ENCODE data around the gene ZBTB9.
A peak's percentile ranks its signal among the peaks of the same experiment; 100 is the strongest.

The ZBTB9 gene

DNA sequence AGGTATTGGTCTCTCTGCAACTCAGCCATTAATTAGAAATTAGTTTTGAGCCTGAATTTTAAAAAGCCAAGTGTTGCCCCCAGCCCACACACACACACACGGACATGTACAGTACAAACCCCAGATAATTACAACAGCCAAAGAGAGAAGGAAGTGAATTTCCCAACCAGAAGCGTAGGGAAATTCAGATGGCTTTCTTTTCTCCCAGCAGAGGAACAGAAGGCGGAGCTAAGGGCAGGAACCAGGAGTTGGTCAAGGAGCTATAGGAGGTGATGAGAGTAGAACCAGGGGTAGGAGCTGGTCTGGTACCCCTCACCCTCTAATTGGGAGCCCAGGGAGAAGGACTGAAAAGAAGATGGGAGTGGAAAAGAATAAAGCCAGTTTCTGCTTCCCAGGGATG, 3.9 kb upstream of the ZBTB9 start:
- Histone ChIP-seq H4K8ac (ENCODE audit: low read depth, low read length) (no peak overlapping the region), H2BK15ac (replicated peaks; ENCODE audit: low read depth) (no peak overlapping the region), H3K9ac (ENCODE audit: low read length) (no peak overlapping the region), H3K27me3 (ENCODE audit: insufficient read depth, low read length, poor library complexity) (no peaks in the 10 kb centered on the region), H3K4me2 (ENCODE audit: low read length) (no peak overlapping the region), H2BK5ac (ENCODE audit: low read length) (no peak overlapping the region), H3K18ac (ENCODE audit: low read length) (no peak overlapping the region), H3K27ac (ENCODE audit: low read depth, low read length) (no peak overlapping the region), H2BK120ac (ENCODE audit: low read depth, low read length) (no peak overlapping the region), H3K56ac (ENCODE audit: low read length) (no peak overlapping the region), H3K4ac (ENCODE audit: low read depth, low read length) (no peak overlapping the region), H3K23ac (ENCODE audit: low read length) (no peak overlapping the region), H3K79me2 (ENCODE audit: control insufficient read depth, insufficient read depth, low read length) (peaks cover 7% of the 10 kb centered on the region), H3K4me3 (ENCODE audit: low read length) (no peak overlapping the region), H4K5ac (ENCODE audit: low read length) (no peak overlapping the region), H3K36me3 (ENCODE audit: control insufficient read depth, insufficient read depth, low read length) (peaks cover 8% of the 10 kb centered on the region), H3K79me1 (ENCODE audit: low read length) (peaks cover 8% of the 10 kb centered on the region), H2AK5ac (ENCODE audit: low read length) (no peak overlapping the region), H3K4me1 (ENCODE audit: control insufficient read depth, low read depth, low read length) (peaks cover 3% of the 10 kb centered on the region)
- WGBS (ENCODE audit: extremely low coverage, insufficient coverage, low lambda C conversion rate): no CpG with 5 or more reads among the region's 3 CpGs
- no peak for DNase-seq

DNA sequence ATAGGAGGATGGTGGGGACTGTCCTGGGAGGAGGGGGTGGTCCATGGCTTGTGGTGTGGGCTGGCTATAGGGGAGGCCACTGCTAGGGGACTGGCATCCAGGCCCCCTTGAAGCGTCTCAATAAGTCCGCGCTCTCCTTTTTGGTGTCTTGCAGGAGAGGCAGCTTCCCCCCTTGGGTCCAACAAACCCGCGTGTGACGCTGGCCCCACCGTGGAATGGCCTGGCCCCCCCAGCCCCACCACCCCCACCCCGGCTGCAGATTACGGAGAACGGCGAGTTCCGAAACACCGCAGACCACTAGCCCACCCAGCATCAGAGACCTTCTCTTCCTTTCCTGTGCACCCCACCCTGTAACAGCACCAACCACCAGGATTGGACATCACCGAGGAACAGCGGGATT, 2.8 kb upstream of the ZBTB9 start:
- no peak for DNase-seq
- Histone ChIP-seq H2BK15ac (replicated peaks; ENCODE audit: low read depth) (no peak overlapping the region), H3K4me2 (ENCODE audit: low read length) (no peak overlapping the region), H3K4me3 (ENCODE audit: low read length) (no peak overlapping the region), H3K4ac (ENCODE audit: low read depth, low read length) (no peak overlapping the region), H4K8ac (ENCODE audit: low read depth, low read length) (no peak overlapping the region), H3K18ac (ENCODE audit: low read length) (no peak overlapping the region), H3K27ac (ENCODE audit: low read depth, low read length) (no peak overlapping the region), H2BK5ac (ENCODE audit: low read length) (no peak overlapping the region), H3K4me1 (ENCODE audit: control insufficient read depth, low read depth, low read length) (peaks cover 3% of the 10 kb centered on the region), H3K36me3 (ENCODE audit: control insufficient read depth, insufficient read depth, low read length) (peaks cover 13% of the 10 kb centered on the region), H3K79me2 (ENCODE audit: control insufficient read depth, insufficient read depth, low read length) (peaks cover 8% of the 10 kb centered on the region), H2AK5ac (ENCODE audit: low read length) (no peak overlapping the region), H3K79me1 (ENCODE audit: low read length) (peaks cover 19% of the 10 kb centered on the region), H3K23ac (ENCODE audit: low read length) (no peak overlapping the region), H3K56ac (ENCODE audit: low read length) (no peak overlapping the region), H3K9ac (ENCODE audit: low read length) (no peak overlapping the region), H2BK120ac (ENCODE audit: low read depth, low read length) (no peak overlapping the region), H3K27me3 (ENCODE audit: insufficient read depth, low read length, poor library complexity) (no peaks in the 10 kb centered on the region), H4K5ac (ENCODE audit: low read length) (no peak overlapping the region)
- no CpG with 5 or more reads among the region's 15 CpGs for WGBS (ENCODE audit: extremely low coverage, insufficient coverage, low lambda C conversion rate)

DNA sequence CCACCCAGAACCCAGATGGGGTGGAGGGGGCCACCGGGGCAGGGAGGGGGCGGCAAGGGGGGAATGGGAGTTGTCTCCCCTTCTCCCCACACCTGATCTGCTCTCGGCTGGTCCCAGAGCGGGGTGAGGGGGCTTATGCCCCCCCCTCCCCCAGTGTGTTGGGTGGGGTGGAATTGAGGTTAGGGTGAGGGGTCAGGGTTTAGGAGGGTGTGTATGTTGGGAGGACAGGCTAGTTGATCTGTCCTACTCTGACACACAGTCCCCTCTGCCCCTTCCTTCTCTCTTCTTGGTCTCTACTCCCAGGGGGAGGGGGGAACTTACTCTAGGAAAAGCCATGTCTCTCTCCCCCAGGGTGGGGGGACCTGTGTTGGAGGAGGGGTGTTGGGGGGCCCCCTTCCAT, 1.9 kb upstream of the ZBTB9 start:
- H3K4me2 ChIP-seq (ENCODE audit: low read length): no peak overlapping the region
- no peak overlapping the region for H2BK120ac ChIP-seq (ENCODE audit: low read depth, low read length)
- no peak overlapping the region for H3K56ac ChIP-seq (ENCODE audit: low read length)
- H3K79me2 ChIP-seq (ENCODE audit: control insufficient read depth, insufficient read depth, low read length): peaks cover 8% of the 10 kb centered on the region
- no peak overlapping the region for H3K27ac ChIP-seq (ENCODE audit: low read depth, low read length)
- H4K5ac ChIP-seq (ENCODE audit: low read length): no peak overlapping the region
- H3K4ac ChIP-seq (ENCODE audit: low read depth, low read length): no peak overlapping the region
- no peaks in the 10 kb centered on the region for H3K27me3 ChIP-seq (ENCODE audit: insufficient read depth, low read length, poor library complexity)
- no peak overlapping the region for H3K9ac ChIP-seq (ENCODE audit: low read length)
- DNase-seq: no peak
- H3K36me3 ChIP-seq (ENCODE audit: control insufficient read depth, insufficient read depth, low read length): peaks cover 11% of the 10 kb centered on the region
- H2AK5ac ChIP-seq (ENCODE audit: low read length): no peak overlapping the region
- H3K23ac ChIP-seq (ENCODE audit: low read length): no peak overlapping the region
- H3K4me1 ChIP-seq (ENCODE audit: control insufficient read depth, low read depth, low read length): peaks cover 3% of the 10 kb centered on the region
- no peak overlapping the region for H2BK15ac ChIP-seq (replicated peaks; ENCODE audit: low read depth)
- H4K8ac ChIP-seq (ENCODE audit: low read depth, low read length): no peak overlapping the region
- no peak overlapping the region for H3K4me3 ChIP-seq (ENCODE audit: low read length)
- no peak overlapping the region for H2BK5ac ChIP-seq (ENCODE audit: low read length)
- peaks cover 19% of the 10 kb centered on the region for H3K79me1 ChIP-seq (ENCODE audit: low read length)
- WGBS (ENCODE audit: extremely low coverage, insufficient coverage, low lambda C conversion rate): no CpG with 5 or more reads among the region's 4 CpGs
- H3K18ac ChIP-seq (ENCODE audit: low read length): no peak overlapping the region

DNA sequence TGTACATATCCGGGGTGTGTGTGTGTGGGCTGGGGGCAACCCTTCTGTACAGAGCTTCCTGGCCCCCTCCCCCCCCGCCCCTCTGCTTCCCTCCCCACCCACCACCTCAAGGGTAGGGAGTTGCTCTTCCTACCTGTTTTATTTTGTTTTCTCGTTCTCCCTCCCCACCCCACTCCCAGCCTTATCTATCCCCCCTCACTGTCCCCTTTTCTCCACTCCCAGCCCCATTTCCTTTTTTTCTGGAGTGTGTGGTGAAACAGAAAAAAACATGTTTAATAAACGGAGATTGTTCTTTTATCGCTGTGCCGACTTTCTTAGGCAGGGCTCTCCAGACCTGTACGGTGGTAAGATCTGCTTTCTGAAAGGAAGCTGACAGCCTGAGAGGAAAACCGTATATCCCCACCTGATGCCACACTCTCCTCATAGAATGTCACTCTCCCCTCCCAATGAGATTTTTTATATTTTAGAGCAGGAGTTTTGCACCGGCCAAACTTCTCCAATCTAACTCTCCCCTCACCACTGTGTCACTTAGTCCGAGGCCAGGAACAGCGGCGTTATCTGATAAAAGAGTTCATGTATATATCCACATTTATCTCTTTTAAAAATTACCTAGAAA, 875 bp upstream of the ZBTB9 start:
- Histone ChIP-seq H3K4me2 (ENCODE audit: low read length) (peak overlapping the region; percentile 77), H3K79me1 (ENCODE audit: low read length) (peaks cover 17% of the 10 kb centered on the region), H2BK5ac (ENCODE audit: low read length) (no peak overlapping the region), H3K9ac (ENCODE audit: low read length) (peak overlapping the region; percentile 90), H2AK5ac (ENCODE audit: low read length) (no peak overlapping the region), H3K23ac (ENCODE audit: low read length) (no peak overlapping the region), H2BK120ac (ENCODE audit: low read depth, low read length) (no peak overlapping the region), H3K4me1 (ENCODE audit: control insufficient read depth, low read depth, low read length) (peaks cover 3% of the 10 kb centered on the region), H3K27ac (ENCODE audit: low read depth, low read length) (no peak overlapping the region), H3K4me3 (ENCODE audit: low read length) (peak overlapping the region; percentile 66), H3K4ac (ENCODE audit: low read depth, low read length) (no peak overlapping the region), H4K8ac (ENCODE audit: low read depth, low read length) (no peak overlapping the region), H3K56ac (ENCODE audit: low read length) (peak overlapping the region; percentile 73), H2BK15ac (replicated peaks; ENCODE audit: low read depth) (no peak overlapping the region), H3K36me3 (ENCODE audit: control insufficient read depth, insufficient read depth, low read length) (peaks cover 4% of the 10 kb centered on the region), H3K18ac (ENCODE audit: low read length) (no peak overlapping the region), H3K79me2 (ENCODE audit: control insufficient read depth, insufficient read depth, low read length) (peaks cover 8% of the 10 kb centered on the region), H4K5ac (ENCODE audit: low read length) (no peak overlapping the region), H3K27me3 (ENCODE audit: insufficient read depth, low read length, poor library complexity) (no peaks in the 10 kb centered on the region)
- no peak for DNase-seq
- WGBS (ENCODE audit: extremely low coverage, insufficient coverage, low lambda C conversion rate): no CpG with 5 or more reads among the region's 12 CpGs

DNA sequence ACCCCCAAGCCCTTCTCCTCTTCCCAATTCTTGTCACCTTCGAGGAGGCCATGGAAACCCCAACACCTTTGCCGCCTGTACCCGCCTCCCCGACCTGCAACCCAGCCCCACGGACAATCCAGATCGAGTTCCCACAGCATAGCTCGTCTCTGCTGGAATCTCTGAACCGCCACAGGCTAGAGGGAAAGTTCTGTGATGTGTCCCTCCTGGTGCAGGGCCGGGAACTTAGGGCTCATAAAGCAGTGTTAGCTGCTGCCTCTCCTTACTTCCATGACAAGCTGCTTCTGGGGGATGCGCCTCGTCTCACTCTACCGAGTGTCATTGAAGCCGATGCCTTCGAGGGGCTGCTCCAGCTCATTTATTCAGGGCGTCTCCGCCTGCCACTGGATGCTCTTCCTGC, 675 bp downstream of the ZBTB9 start:
- Histone ChIP-seq H3K4me1 (ENCODE audit: control insufficient read depth, low read depth, low read length) (peaks cover 3% of the 10 kb centered on the region), H3K18ac (ENCODE audit: low read length) (no peak overlapping the region), H3K4me3 (ENCODE audit: low read length) (peak overlapping the region; percentile 90), H3K4ac (ENCODE audit: low read depth, low read length) (no peak overlapping the region), H2BK120ac (ENCODE audit: low read depth, low read length) (no peak overlapping the region), H3K79me2 (ENCODE audit: control insufficient read depth, insufficient read depth, low read length) (peaks cover 8% of the 10 kb centered on the region), H3K4me2 (ENCODE audit: low read length) (peak overlapping the region; percentile 74), H3K27me3 (ENCODE audit: insufficient read depth, low read length, poor library complexity) (no peaks in the 10 kb centered on the region), H3K36me3 (ENCODE audit: control insufficient read depth, insufficient read depth, low read length) (peaks cover 4% of the 10 kb centered on the region), H3K56ac (ENCODE audit: low read length) (peak overlapping the region; percentile 90), H3K9ac (ENCODE audit: low read length) (peak overlapping the region; percentile 89), H3K79me1 (ENCODE audit: low read length) (peaks cover 17% of the 10 kb centered on the region), H2BK15ac (replicated peaks; ENCODE audit: low read depth) (no peak overlapping the region), H2BK5ac (ENCODE audit: low read length) (no peak overlapping the region), H3K27ac (ENCODE audit: low read depth, low read length) (no peak overlapping the region), H4K5ac (ENCODE audit: low read length) (no peak overlapping the region), H4K8ac (ENCODE audit: low read depth, low read length) (no peak overlapping the region), H3K23ac (ENCODE audit: low read length) (no peak overlapping the region), H2AK5ac (ENCODE audit: low read length) (peak overlapping the region; percentile 2)
- peak; percentile 6 for DNase-seq
- WGBS (ENCODE audit: extremely low coverage, insufficient coverage, low lambda C conversion rate): no CpG with 5 or more reads among the region's 16 CpGs

DNA sequence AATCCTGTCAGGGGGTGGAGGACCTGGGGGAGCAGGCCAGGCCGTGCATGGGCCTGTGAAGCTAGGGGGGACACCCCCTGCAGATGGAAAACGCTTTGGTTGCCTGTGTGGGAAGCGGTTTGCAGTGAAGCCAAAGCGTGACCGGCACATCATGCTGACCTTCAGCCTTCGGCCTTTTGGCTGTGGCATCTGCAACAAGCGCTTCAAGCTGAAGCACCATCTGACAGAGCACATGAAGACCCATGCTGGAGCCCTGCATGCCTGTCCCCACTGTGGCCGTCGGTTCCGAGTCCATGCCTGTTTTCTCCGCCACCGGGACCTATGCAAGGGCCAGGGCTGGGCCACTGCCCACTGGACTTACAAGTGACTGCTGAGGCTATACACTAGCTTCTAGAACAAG, 1.8 kb downstream of the ZBTB9 start:
- no peaks in the 10 kb centered on the region for H3K27me3 ChIP-seq (ENCODE audit: insufficient read depth, low read length, poor library complexity)
- no CpG with 5 or more reads among the region's 12 CpGs for WGBS (ENCODE audit: extremely low coverage, insufficient coverage, low lambda C conversion rate)
- H4K8ac ChIP-seq (ENCODE audit: low read depth, low read length): no peak overlapping the region

More for the DNA sequence above, 1.8 kb downstream of the ZBTB9 start:
- Histone ChIP-seq H3K36me3 (ENCODE audit: control insufficient read depth, insufficient read depth, low read length) (peaks cover 4% of the 10 kb centered on the region), H3K56ac (ENCODE audit: low read length) (no peak overlapping the region), H3K4me2 (ENCODE audit: low read length) (no peak overlapping the region), H3K4me3 (ENCODE audit: low read length) (no peak overlapping the region), H2BK5ac (ENCODE audit: low read length) (no peak overlapping the region), H3K18ac (ENCODE audit: low read length) (no peak overlapping the region), H3K4me1 (ENCODE audit: control insufficient read depth, low read depth, low read length) (peaks cover 3% of the 10 kb centered on the region), H2BK120ac (ENCODE audit: low read depth, low read length) (no peak overlapping the region), H3K27ac (ENCODE audit: low read depth, low read length) (no peak overlapping the region), H3K9ac (ENCODE audit: low read length) (no peak overlapping the region), H2AK5ac (ENCODE audit: low read length) (no peak overlapping the region), H4K5ac (ENCODE audit: low read length) (no peak overlapping the region), H3K79me2 (ENCODE audit: control insufficient read depth, insufficient read depth, low read length) (peaks cover 8% of the 10 kb centered on the region), H3K4ac (ENCODE audit: low read depth, low read length) (no peak overlapping the region), H2BK15ac (replicated peaks; ENCODE audit: low read depth) (no peak overlapping the region), H3K79me1 (ENCODE audit: low read length) (peaks cover 17% of the 10 kb centered on the region), H3K23ac (ENCODE audit: low read length) (no peak overlapping the region)
- no peak for DNase-seq

All from mesendoderm (in vitro differentiated cells).